NCI-H226 (cell line): ENCODE results near the gene CCNL1.
"Not testable (repeated sequence)": the region's sequence is repeated elsewhere in the genome, so short reads cannot be mapped to it uniquely, and the experiment has no call there.

Source experiments
- DNase-seq: peaks from one replicate; pipeline ENCODE4 v3.0.0-alpha.2; 2015

CCNL1 gene

GRCh38 chr3:157121522-157121921 lies 38.4 kb downstream of the CCNL1 start:
- DNase-seq = no peak

- DNase-seq = no peak
Observed at GRCh38 chr3:157120071-157120892, 39.7 kb downstream of the CCNL1 start.

DNA sequence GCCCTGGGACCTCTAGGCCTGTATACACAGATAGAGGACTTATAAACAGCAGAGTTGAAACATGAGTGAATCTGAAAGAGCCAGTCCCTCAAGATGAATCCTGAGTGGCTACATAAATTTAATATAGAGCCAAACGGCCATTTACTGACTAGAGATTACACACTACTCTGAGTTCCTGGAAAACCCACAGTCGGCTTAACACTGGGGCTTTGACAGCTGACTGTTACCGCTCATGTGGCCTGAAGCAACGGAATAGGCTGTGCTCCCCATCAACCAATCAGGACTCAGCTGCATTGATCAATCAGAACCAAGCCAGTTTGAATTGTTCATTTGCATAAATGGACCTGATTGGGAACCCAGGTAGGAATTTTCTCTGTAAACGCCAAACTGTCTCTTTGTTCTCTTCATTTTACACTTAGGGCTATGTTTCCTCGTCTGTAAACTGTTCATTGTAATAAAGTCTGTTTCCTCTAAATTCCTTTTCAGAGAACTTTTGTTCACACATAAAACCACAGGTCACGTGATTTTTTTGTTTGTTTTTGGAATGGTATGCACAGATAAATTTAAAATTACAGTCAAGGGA lies 40.5 kb downstream of the CCNL1 start:
- DNase-seq = no peak

DNA sequence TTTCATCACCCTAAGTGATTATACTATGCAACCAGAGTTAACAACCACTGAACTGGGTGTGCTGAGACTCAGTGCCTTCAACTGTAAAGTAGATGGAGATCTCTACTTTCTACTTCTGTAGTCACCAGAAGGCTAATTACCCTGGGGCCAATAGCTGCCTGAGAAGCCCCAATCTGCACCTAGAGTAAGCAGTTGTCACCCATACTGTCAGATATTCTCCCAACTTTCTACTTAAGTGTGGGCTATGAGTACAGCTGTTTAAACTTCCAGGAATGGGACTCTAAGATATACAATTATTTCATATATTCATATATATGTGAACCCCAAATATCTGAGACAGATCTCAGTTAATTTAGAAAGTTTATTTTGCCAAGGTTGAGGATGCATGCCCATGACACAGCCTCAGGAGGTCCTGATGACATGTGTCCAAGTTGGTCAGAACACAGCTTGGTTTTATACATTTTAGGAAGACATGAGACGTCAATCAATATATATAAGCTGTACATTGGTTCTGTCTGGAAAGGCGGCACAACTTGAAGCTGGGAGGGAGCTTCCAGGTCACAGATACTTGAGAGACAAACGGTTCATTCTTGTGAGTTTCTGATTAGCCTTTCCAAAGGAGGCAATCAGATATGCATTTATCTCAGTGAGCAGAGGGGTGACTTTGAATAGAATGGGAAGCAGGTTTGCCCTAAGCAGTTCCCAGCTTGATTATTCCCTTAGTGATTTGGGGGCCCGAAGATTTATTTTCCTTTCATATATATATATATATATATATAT lies 41.9 kb downstream of the CCNL1 start:
- DNase-seq = no peak

- no peak for DNase-seq
Observed at GRCh38 chr3:157117206-157117605, 42.7 kb downstream of the CCNL1 start.

GRCh38 chr3:157116017-157116416 lies 43.9 kb downstream of the CCNL1 start:
- DNase-seq = no peak

GRCh38 chr3:157115069-157116006 lies 44.6 kb downstream of the CCNL1 start:
- peak; percentile 86 for DNase-seq

DNA sequence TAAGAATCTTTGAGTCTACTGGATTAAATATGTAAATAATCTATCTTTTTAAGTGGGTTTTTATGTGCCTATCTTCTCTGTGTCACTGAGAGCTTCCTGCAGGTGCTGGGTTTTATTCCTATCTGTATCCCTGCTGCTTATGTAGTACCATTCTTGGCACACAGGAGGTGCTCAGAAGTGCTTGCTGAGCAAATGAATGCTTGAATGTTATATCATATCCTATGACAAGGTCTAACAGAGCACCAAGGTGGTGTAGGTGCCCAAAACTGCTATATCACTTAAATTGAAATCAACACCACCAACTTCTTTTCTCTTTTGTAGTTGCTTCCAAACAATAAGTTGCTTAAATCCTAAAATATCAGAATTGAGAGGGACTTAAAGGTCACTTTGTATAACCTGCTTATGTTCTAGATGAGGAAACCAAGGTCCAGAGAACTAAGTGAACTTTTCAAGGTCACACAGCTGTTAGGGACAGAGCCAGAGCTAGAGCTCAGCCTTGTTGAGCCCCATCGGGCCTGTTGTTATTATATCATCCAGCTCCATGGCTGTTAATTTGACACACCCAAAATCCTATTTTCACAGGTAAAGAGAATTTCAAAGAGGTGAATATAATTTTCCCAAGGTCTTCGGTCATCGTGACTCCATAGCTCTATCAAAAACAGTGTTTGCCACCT lies 46.0 kb downstream of the CCNL1 start:
- no peak for DNase-seq

DNA sequence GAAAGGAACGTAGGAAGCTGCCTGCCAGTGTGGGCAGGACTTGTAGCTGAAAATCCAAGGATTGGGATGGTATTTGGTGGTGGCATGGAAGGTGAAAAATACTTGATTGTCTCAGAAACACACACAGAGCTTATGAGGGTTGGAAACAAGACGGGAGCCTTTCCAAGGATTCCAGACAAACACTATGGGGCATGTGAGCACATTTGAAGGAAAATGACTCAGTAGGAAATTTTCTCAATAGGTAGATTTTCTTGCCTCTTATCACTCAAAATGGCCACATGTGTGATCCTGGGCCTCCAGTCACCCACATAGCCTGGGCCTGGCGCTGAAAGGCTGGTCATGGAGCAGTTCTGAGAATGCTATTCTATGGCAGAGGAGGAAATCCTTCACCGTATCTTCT lies 47.4 kb downstream of the CCNL1 start:
- peak; percentile 27 for DNase-seq

GRCh38 chr3:157111518-157111917 lies 48.4 kb downstream of the CCNL1 start:
- DNase-seq = no peak

DNA sequence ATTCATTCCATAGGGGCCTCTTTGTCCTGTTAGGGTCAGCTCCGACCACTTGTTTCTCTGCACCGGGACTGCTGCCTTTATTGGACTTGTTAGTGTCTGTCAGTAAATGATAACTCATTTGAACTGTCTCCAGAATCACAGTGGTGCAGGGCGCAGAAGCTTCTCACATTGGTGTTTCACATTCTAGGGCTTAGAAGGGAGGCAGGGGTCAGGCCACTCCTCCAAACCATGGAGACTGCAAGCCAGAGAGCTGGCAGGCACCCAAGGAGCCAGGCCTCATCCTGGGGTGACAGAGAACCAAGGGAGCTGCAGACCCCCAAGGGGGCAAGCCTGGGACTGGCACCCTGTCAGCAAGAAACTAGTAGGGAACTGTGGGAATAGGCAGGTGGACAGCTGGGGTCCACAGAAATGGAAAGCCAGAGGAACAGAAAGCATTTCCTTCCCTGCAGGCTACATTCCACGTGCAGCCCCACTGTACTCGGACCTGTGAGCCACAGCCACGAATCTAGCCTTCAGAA lies 49.1 kb downstream of the CCNL1 start:
- DNase-seq = no peak

DNA sequence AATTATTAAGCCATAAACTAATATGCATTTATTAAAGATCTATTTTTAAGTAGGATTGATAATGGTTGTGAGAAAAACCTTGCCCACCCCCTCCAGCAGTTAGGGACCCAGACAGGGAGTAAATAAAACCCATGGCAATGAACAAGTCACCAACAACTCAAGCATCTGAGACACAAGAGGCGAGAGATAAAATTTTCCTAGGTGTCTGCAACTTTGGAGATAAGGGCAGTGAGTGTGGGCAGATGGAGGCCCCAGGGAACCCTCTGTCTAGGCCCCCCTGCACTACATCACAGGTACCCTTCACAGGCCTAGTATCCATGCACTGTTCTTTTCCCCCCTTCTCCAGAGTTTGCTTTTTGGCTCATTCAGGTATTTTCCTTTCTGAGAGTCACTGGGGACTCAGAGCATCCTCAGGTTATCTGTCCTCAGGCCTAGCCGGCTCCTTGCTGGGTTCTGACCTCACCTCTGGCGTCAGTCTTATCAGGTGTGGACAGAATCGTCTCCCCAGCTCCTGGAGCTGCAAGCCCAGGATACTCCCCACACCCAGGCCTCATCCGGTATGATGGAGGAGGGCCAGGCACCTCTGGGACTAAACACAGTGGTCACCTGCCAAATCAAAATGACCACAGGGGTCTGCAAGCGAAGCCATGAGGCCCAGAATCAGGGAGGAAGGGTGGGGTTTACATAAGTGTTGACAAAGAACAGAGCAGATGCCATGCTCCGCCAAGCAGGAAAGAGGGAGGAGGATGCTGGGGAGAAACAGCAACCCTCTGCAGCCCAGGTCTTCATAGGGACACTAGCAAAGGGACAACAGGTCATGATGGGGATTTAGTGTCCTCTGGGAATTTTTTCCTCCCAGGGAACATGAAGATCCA lies 50.4 kb downstream of the CCNL1 start:
- peak; percentile 38 for DNase-seq

DNA sequence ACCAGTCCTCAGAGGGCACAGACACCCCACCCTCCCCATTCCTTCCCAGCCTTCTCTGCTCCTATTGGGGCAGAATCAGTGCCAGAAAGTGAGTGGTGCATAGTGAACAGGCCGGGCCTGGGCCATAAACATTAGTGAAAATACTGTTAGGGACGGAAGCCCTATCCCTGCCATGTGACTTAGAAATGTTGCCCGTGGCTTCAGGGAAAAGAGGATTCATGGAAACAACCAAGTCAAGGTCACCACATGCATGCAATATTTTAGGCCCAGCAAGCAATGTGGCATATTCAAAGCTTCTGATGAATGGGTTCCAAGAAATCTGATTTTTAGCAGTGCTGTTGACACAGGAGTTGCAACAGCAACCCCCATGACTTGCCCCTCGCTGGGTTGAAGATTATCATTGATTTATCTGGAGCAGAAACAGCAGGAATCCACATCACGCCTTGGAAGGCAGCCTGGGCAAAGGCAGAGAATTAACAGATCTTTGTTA lies 52.3 kb downstream of the CCNL1 start:
- no peak for DNase-seq

GRCh38 chr3:157107037-157107436 lies 52.9 kb downstream of the CCNL1 start:
- no peak for DNase-seq

DNA sequence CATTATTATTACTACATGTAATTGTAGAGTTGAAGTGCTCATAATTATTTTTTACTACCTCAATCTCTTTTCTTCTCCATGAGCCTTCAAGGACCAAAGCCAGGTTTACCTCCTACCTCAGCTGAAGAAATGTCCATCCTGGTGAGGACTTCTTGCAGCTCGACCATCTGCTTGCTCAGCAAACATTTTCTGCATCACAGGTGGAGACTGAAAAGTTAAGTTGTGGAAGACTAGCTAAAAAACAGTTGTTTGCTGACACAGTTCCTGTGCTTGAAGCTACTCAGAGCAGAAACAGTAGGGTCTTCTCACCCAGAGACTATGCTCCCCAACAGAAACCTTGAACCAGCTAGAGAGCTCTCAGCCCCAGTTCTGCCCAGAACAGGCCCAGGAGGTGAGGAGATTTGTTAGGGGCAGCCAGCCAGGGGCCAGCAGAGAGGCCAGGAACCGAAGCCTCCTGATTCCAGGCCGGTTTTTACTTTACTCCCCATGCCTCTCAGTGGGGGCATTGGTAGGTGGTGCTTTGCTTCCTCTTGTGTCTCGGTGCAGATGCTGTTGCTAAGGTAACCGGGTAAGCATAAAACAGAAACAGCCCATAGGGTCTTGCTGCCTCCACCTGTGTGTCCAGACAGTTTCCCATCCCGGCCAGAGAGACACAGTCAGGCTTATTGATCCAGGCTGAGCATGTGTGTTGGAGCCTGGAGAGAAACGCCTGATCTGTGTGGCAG lies 54.9 kb downstream of the CCNL1 start:
- no peak for DNase-seq

DNA sequence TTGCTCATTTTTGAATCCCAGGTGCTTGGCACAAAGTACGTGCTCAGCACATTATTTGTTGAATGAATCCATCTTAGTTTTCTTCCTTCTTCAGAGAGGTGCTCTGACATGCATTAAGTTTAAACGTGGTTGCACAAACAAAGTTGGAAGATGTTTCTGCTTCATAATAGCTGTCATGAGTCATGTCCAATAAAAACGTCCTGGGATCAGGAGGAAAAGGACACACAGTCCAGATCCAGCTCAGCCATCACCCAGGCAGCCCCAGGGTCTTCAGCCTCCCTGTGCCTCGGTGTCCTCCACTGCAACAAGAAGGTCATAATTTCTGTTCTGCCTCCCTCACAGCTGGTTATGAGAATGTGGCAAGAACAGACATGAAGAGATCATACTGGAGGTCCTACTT lies 55.4 kb downstream of the CCNL1 start:
- DNase-seq = no peak

- DNase-seq = no peak
Observed at GRCh38 chr3:157103860-157104259, 56.1 kb downstream of the CCNL1 start.

DNA sequence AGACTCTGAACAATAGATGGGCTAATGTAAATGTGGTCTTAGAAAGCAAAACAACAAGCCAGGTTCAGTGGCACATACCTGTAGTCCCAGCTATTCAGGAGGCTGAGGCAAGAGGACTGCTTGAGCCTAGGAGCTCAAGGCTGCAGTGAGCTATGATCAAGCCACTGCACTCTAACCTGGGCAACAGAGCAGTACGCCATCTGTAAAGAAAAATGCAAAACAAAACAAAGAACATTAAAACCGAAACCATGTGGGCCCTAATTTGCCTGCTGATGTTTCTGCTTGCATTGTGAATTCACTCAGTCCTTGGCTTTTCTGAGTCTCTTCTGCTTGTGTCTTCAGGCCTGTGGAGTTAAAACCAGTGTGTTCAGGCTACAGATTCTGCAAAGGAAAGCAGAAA lies 56.7 kb downstream of the CCNL1 start:
- DNase-seq = no peak

- DNase-seq = not testable (repeated sequence)
Observed at GRCh38 chr3:157102595-157102994, 57.4 kb downstream of the CCNL1 start.

DNA sequence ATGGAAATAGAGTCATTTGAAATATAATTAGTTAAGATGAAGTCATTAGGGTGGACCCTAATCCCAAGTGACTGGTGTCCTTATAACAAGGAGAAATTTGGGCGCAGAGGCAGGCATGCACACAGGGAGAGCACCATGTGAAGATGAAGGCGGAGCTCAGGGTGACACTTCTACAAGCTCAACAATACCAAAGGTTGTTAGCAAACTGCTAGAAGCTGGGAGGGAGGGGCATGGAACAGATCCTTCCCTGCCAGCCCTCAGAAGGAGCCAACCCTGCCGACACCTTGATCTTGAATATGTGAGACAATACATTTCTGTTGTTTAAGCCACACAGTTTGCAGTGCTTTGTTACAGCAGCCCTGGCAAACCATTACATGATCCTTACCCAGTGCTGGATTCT lies 57.8 kb downstream of the CCNL1 start:
- no peak for DNase-seq
